Astrocyte (in vitro differentiated cells and primary cell): Measurements from ENCODE around the gene LMX1B.

Source experiments
- CTCF ChIP-seq: IDR thresholded peaks from 2 replicates; pipeline ENCODE4 v1.5.1; 2011; ENCODE audit warnings: low read depth, mild to moderate bottlenecking, inconsistent platforms, low read length, moderate library complexity; ENCODE audit not compliant: insufficient read depth
- EZH2 ChIP-seq: IDR thresholded peaks from 2 replicates; pipeline ENCODE4 v1.6.1; 2012; ENCODE audit warnings: mild to moderate bottlenecking, low read length, inconsistent platforms; ENCODE audit not compliant: insufficient read depth

GRCh38 chr9:126670270-126670669 is 56.5 kb downstream of the LMX1B start:
- TF ChIP-seq CTCF (no peak), EZH2 (no peak)
